Uterus (tissue), 2 donors: ENCODE results near the gene OR51B4.

Experiments used
- CTCF ChIP-seq, 4 experiments: fragments of 200-600 bp in 2 of 4; fragments of 450-650 bp in 2 of 4; sonication (generic) in 2 of 4; IDR thresholded peaks; one replicate each; pipeline ENCODE4 v1.5.1; 2016 to 2019; ENCODE audit warnings: antibody characterized with exemption in 4 of 4, mild to moderate bottlenecking in 2 of 4, moderate library complexity in 1 of 4
- POLR2A ChIP-seq, 2 donors: fragments of 450-650 bp; IDR thresholded peaks; one replicate each; pipeline ENCODE4 v1.6.1; 2016; ENCODE audit warnings: antibody characterized with exemption in 2 of 2, mild to moderate bottlenecking in 1 of 2, moderate library complexity in 1 of 2

- TF ChIP-seq POLR2A (IDR thresholded peaks at IDR 0.05) = no peak
- no peak for TF ChIP-seq CTCF (IDR thresholded peaks at IDR 0.05)
Measured at GRCh38 chr11:5303626-5304025, 1.9 kb upstream of the OR51B4 start.
